ENCODE measurements around the gene DAZAP2.

The DAZAP2 gene

DNA sequence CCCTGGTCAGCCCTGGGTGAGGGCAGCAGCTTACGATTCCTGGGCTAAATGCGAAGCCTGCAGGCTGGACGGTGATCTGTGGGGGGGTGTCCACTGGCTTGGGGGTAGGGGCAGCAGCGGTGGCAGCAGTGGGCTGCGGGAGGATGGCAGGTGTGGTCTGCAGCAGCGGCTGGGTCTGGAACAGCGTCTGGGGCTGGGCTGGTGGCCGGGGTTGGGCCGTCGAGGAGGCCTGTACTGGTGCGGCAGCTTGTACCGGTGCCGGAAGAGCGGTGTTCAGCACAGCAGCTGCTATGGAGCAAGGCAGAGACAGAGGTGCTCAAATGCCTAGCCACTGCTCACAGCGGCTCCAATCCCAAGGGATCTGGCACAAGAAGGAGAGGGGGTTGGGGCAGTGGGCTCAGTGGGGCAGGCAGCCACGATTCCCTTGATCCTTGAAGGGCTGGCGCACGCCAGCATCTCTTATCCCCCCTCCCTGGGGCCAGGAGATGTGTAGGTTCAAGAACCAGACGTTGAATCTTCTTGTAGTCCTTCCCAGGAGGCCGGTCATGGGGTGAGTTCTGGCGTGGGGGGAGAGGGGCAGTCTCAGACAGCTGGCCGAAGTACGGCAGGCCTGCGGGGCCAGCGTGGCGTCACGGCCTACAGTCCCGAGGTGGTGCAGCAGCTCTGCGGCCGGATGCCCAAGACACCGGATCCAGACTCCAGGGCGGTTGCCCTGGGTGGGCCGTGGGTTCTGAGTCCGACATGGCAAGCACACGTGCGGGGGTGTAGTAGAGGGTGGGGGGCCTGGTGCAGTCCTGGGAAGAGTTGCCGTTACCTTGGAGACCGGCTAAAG, 40.7 kb upstream of the DAZAP2 start:
- H3K9me3 ChIP-seq (ENCODE audit: insufficient read depth, low read length), result no peaks in the 10 kb centered on the region
- no peak overlapping the region for H3K9ac ChIP-seq (ENCODE audit: low read length)
- no peak overlapping the region for H3K4me3 ChIP-seq (ENCODE audit: low read length)
- no peaks in the 10 kb centered on the region for H3K27me3 ChIP-seq (ENCODE audit: low read depth, low read length)
- no peak overlapping the region for H3K4me2 ChIP-seq (ENCODE audit: low read length)
- H4K20me1 ChIP-seq (ENCODE audit: insufficient read depth, low read length), result no peaks in the 10 kb centered on the region
- TF ChIP-seq, protein P1, sequence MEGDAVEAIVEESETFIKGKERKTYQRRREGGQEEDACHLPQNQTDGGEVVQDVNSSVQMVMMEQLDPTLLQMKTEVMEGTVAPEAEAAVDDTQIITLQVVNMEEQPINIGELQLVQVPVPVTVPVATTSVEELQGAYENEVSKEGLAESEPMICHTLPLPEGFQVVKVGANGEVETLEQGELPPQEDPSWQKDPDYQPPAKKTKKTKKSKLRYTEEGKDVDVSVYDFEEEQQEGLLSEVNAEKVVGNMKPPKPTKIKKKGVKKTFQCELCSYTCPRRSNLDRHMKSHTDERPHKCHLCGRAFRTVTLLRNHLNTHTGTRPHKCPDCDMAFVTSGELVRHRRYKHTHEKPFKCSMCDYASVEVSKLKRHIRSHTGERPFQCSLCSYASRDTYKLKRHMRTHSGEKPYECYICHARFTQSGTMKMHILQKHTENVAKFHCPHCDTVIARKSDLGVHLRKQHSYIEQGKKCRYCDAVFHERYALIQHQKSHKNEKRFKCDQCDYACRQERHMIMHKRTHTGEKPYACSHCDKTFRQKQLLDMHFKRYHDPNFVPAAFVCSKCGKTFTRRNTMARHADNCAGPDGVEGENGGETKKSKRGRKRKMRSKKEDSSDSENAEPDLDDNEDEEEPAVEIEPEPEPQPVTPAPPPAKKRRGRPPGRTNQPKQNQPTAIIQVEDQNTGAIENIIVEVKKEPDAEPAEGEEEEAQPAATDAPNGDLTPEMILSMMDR (IDR thresholded peaks at IDR 0.05; ENCODE audit: low read depth, low read length), result no peak
- no peak for TF ChIP-seq EZH2phosphoT487 (IDR thresholded peaks at IDR 0.05; ENCODE audit: low read depth)
- H3K4me1 ChIP-seq (ENCODE audit: low read length), result no peaks in the 10 kb centered on the region
- H3K27ac ChIP-seq (ENCODE audit: low read length), result no peak overlapping the region
- no peak overlapping the region for H2AFZ ChIP-seq (ENCODE audit: low read depth, low read length)
- H3K79me2 ChIP-seq (ENCODE audit: low read length), result no peaks in the 10 kb centered on the region
- H3K36me3 ChIP-seq (replicated peaks; ENCODE audit: low read depth, low read length), result no peaks in the 10 kb centered on the region

DNA sequence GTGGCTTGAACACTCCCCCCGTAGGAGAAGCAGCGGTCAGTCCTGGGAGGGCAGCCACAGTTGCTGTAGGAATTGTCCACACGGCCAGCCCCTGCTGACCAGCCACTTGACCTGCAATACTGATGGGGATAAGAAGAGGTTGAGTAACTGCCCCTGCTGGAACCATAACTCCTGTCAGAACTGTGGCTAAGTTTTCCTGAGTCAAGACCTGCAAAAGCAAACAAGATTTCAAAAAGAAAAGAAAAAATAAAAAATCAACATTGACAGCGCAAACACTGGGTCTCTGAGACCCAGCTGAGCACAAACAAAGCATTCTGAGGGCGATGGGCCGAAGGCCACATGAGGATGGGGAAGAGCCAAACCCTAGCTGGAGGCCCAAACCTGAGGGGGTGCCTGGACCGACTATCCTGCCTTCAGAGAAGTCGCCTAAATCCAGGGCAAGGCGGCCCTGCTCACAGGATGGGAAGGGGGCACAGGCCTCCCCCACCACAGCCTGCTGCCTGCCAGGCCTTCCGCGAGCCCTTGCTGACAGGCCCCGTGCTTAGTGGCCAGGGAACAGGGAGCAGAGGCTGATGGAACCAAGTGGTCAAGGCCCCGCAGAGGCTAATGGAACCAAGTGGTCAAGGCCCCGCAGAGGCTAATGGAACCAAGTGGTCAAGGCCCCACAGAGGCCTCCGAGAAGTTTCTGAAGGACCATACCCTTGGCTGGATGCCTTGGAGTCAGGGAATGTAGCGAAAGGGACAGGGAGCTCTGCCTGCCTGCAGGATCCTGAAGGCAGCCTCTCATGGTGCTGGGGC, 39.9 kb upstream of the DAZAP2 start:
- no peak overlapping the region for H3K27ac ChIP-seq (ENCODE audit: low read length)
- H2AFZ ChIP-seq (ENCODE audit: low read depth, low read length), result no peak overlapping the region
- H3K4me3 ChIP-seq (ENCODE audit: low read length), result no peak overlapping the region
- no peaks in the 10 kb centered on the region for H3K79me2 ChIP-seq (ENCODE audit: low read length)
- no peaks in the 10 kb centered on the region for H3K27me3 ChIP-seq (ENCODE audit: low read depth, low read length)
- H3K36me3 ChIP-seq (replicated peaks; ENCODE audit: low read depth, low read length), result no peaks in the 10 kb centered on the region
- H3K4me2 ChIP-seq (ENCODE audit: low read length), result no peak overlapping the region
- TF ChIP-seq, protein P1 (IDR thresholded peaks at IDR 0.05; ENCODE audit: low read depth, low read length), result no peak
- TF ChIP-seq EZH2phosphoT487 (IDR thresholded peaks at IDR 0.05; ENCODE audit: low read depth), result no peak
- no peaks in the 10 kb centered on the region for H3K9me3 ChIP-seq (ENCODE audit: insufficient read depth, low read length)
- no peaks in the 10 kb centered on the region for H3K4me1 ChIP-seq (ENCODE audit: low read length)
- H3K9ac ChIP-seq (ENCODE audit: low read length), result no peak overlapping the region
- no peaks in the 10 kb centered on the region for H4K20me1 ChIP-seq (ENCODE audit: insufficient read depth, low read length)

DNA sequence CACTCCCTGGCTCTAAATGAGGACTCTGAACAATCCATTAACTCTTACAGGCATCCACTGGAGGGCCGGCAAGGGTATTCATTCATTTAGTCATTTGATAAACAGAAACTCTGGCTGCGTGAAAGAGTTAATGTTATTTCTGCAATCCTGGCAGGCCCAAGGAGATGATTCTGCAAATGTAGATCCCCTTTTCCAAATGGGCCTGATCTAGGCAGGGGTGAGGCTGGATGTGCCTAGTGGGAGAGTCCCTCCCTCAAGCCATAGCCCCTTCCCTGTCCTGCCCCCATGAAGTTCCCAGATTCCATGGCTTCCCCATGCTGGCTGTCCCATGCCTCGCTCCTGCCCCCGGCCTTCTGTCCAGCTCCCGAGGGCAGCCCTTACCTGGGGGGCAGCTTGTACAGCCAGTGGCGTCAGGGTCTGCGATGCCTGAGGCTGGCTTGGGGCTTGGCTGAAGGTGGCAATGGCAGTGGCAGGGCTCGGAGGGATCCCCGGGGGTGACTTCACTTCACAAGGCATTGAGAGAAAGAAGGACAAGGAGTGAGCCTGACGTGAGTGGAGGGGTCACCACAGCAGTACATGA, 39.2 kb upstream of the DAZAP2 start:
- no peaks in the 10 kb centered on the region for H3K9me3 ChIP-seq (ENCODE audit: insufficient read depth, low read length)
- H3K79me2 ChIP-seq (ENCODE audit: low read length), result no peaks in the 10 kb centered on the region
- no peak overlapping the region for H3K27ac ChIP-seq (ENCODE audit: low read length)
- H3K4me1 ChIP-seq (ENCODE audit: low read length), result no peaks in the 10 kb centered on the region
- TF ChIP-seq EZH2phosphoT487 (IDR thresholded peaks at IDR 0.05; ENCODE audit: low read depth), result no peak
- TF ChIP-seq, protein P1 (IDR thresholded peaks at IDR 0.05; ENCODE audit: low read depth, low read length), result no peak
- H2AFZ ChIP-seq (ENCODE audit: low read depth, low read length), result no peak overlapping the region
- no peaks in the 10 kb centered on the region for H3K36me3 ChIP-seq (replicated peaks; ENCODE audit: low read depth, low read length)
- no peaks in the 10 kb centered on the region for H4K20me1 ChIP-seq (ENCODE audit: insufficient read depth, low read length)
- no peak overlapping the region for H3K4me2 ChIP-seq (ENCODE audit: low read length)
- H3K4me3 ChIP-seq (ENCODE audit: low read length), result no peak overlapping the region
- no peak overlapping the region for H3K9ac ChIP-seq (ENCODE audit: low read length)
- no peaks in the 10 kb centered on the region for H3K27me3 ChIP-seq (ENCODE audit: low read depth, low read length)

DNA sequence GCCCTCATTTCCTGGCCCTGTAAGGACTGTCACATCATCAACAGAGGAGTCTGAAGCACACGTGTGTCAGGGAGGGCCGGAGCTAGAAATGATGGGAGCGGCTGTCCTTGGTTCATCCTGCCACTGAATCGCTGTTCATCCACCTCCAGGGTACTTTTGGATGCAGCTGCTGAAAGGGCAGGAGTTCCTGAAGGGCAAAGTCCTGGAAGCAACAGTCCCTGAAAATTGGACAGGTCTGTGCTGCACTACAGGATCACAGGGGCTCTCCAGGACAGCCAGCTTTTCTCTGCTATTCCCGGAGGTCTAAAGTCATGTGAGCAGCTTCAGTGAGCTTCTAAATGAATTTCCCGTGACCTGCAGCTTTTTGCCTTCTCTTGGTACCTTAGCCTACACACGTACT, 38.5 kb upstream of the DAZAP2 start:
- H3K9me3 ChIP-seq (ENCODE audit: insufficient read depth, low read length), result no peaks in the 10 kb centered on the region

More for the DNA sequence above, 38.5 kb upstream of the DAZAP2 start:
- no peak overlapping the region for H3K4me3 ChIP-seq (ENCODE audit: low read length)
- TF ChIP-seq EZH2phosphoT487 (IDR thresholded peaks at IDR 0.05; ENCODE audit: low read depth), result no peak
- TF ChIP-seq, protein P1 (IDR thresholded peaks at IDR 0.05; ENCODE audit: low read depth, low read length), result no peak
- H3K36me3 ChIP-seq (replicated peaks; ENCODE audit: low read depth, low read length), result no peaks in the 10 kb centered on the region
- no peak overlapping the region for H3K27ac ChIP-seq (ENCODE audit: low read length)
- H3K79me2 ChIP-seq (ENCODE audit: low read length), result no peaks in the 10 kb centered on the region
- H3K27me3 ChIP-seq (ENCODE audit: low read depth, low read length), result no peaks in the 10 kb centered on the region
- H3K9ac ChIP-seq (ENCODE audit: low read length), result no peak overlapping the region
- no peaks in the 10 kb centered on the region for H3K4me1 ChIP-seq (ENCODE audit: low read length)
- no peak overlapping the region for H3K4me2 ChIP-seq (ENCODE audit: low read length)
- H2AFZ ChIP-seq (ENCODE audit: low read depth, low read length), result no peak overlapping the region
- H4K20me1 ChIP-seq (ENCODE audit: insufficient read depth, low read length), result no peaks in the 10 kb centered on the region

All from OCI-LY3 (cell line).